Stomach (tissue), 19 donors: Measurements from ENCODE around the gene GAA. TPM values are rescaled to one million over a fixed set of nuclear protein-coding genes. Genes with fewer than 3 reads are reported as not detected.

Source experiments
- DNase-seq, 2 donors: peaks; one replicate each; pipeline versions ENCODE4 v3.0.0 to v3.0.0-alpha.2; 2013 to 2019
- H3K27ac ChIP-seq, 5 donors: fragments of 200-600 bp in 4 of 5; sonication (generic) in 4 of 5; one replicate each; pipeline ENCODE4 v1.5.1; 2013 to 2019; ENCODE audit warnings: mild to moderate bottlenecking in 1 of 5, moderate library complexity in 1 of 5
- H3K27me3 ChIP-seq, 3 donors: fragments of 200-600 bp; sonication (generic); one replicate each; pipeline ENCODE4 v1.5.1; 2017 to 2019; ENCODE audit warnings: mixed run types in 1 of 3
- H3K36me3 ChIP-seq, 4 donors: fragments of 200-600 bp; sonication (generic); 1 replicate in 3 of 4; 2 replicates in 1 of 4; pipeline ENCODE4 v1.5.1; 2016 to 2019
- H3K4me1 ChIP-seq, 4 donors: fragments of 200-600 bp; sonication (generic); one replicate each; pipeline ENCODE4 v1.5.1; 2016 to 2019
- H3K4me3 ChIP-seq, 4 donors: fragments of 200-600 bp; sonication (generic) in 3 of 4; one replicate each; pipeline ENCODE4 v1.5.1; 2016 to 2019; ENCODE audit warnings: mild to moderate bottlenecking in 1 of 4
- H3K9me3 ChIP-seq, 4 donors: fragments of 200-600 bp; sonication (generic); one replicate each; pipeline ENCODE4 v1.5.1; 2016 to 2019
- CTCF ChIP-seq, 7 experiments: fragments of 450-650 bp in 4 of 7; fragments of 200-600 bp in 3 of 7; sonication (generic) in 3 of 7; IDR thresholded peaks; one replicate each; pipeline ENCODE4 v1.5.1; 2016 to 2019; ENCODE audit warnings: antibody characterized with exemption in 7 of 7, control low read depth in 2 of 7, mild to moderate bottlenecking in 1 of 7
- EP300 ChIP-seq: sonication (generic); formaldehyde crosslinking; IDR thresholded peaks from one replicate; pipeline ENCODE4 v1.6.1; 2017; ENCODE audit warnings: antibody characterized with exemption
- POLR2A ChIP-seq, 4 donors: fragments of 450-650 bp; IDR thresholded peaks; one replicate each; pipeline ENCODE4 v1.6.1; 2016; ENCODE audit warnings: antibody characterized with exemption in 4 of 4, control low read depth in 2 of 4, mild to moderate bottlenecking in 1 of 4, moderate library complexity in 1 of 4
- POLR2AphosphoS5 ChIP-seq, 3 donors: sonication (generic); formaldehyde crosslinking; IDR thresholded peaks; one replicate each; pipeline ENCODE4 v1.6.1; 2016; ENCODE audit warnings: antibody characterized with exemption in 3 of 3
- WGBS, 5 donors: extraction: QIAGEN DNeasy Blood & Tissue Kit in 3 of 5; methylation state at CpG; one replicate each; pipeline versions ENCODE4 v1.1.5 to v1.1.7; 2013 to 2018; 5-methylcytosine and 5-hydroxymethylcytosine counted together
- intact Hi-C: fragments of 100-400 bp; cut with DNase I; formaldehyde crosslinking; loops from one replicate; pipeline ENCODE4 v1.15.1; 2023; ENCODE audit warnings: low total_unique reads
- long read RNA-seq, 10 donors: transcript quantifications; one replicate each; lab custom pipeline, GENCODE V29; 2026
- polyA plus RNA-seq, 3 donors: library from polyadenylated mRNA; stranded (reverse); fragments of 200-250 nt; gene quantifications; one replicate each; pipeline ENCODE4 v1.2.3, GENCODE V29; 2013
- total RNA-seq, 5 donors: library from RNA; depleted of rRNA; stranded (reverse); fragments of >200 nt; gene quantifications; one replicate each; pipeline versions ENCODE4 v1.1.0 to v1.2.3, GENCODE V29; 2014 to 2016
- donor health status: healthy with polysubstance abuse.
- donor health status: Bipolar disorder and iron deficiency.
- donor health status: healthy.

GAA gene
- total RNA-seq (10 to 100 TPM; 15.2 to 63.4 (median 27.2) TPM), polyA plus RNA-seq (10 to 100 TPM in 2 of 3 donors, 1 to 10 TPM in 1; 9.6 to 22.2 (median 21.4) TPM)
- long read RNA-seq, donor 1: 0 reads
- long read RNA-seq, donor 2, partial matches to known transcripts: 0 of 2 reads
- long read RNA-seq, donor 2, other reads (novel, unspliced or antisense): 0 of 2 reads
- long read RNA-seq, donor 3: 0 reads
- long read RNA-seq, donor 4: 0 reads
- long read RNA-seq, donor 5, partial matches to known transcripts: 13 of 20 reads
- long read RNA-seq, donor 5, other reads (novel, unspliced or antisense): 0 of 20 reads
- long read RNA-seq, donor 6, partial matches to known transcripts: 21 of 27 reads
- long read RNA-seq, donor 6, other reads (novel, unspliced or antisense): 0 of 27 reads
- long read RNA-seq, donor 7, partial matches to known transcripts: 12 of 19 reads
- long read RNA-seq, donor 7, other reads (novel, unspliced or antisense): 0 of 19 reads
- long read RNA-seq, donor 8, partial matches to known transcripts: 0 of 2 reads
- long read RNA-seq, donor 8, other reads (novel, unspliced or antisense): 0 of 2 reads
- long read RNA-seq, donor 9: 0 reads
- long read RNA-seq, donor 10, partial matches to known transcripts: 0 of 2 reads
- long read RNA-seq, donor 10, other reads (novel, unspliced or antisense): 0 of 2 reads

- WGBS, 5 donors: 0 to 1% (median 1%) methylated on average over 24 to 114 of the region's 114 CpGs
- peak within 1 kb of the TSS; percentile 67 to 79 (median 71) for H3K4me3 ChIP-seq
- peaks cover 0 to under 1% (median 0%) of the 10 kb centered on the region in 4 donors for H3K36me3 ChIP-seq
- no peaks in the 10 kb centered on the region for H3K27me3 ChIP-seq
- H3K27ac ChIP-seq: peak within 1 kb of the TSS; percentile 78 to 90 (median 88)
- DNase-seq: peak; percentile 87 to 97
- H3K4me1 ChIP-seq: peaks cover 7 to 30% (median 13%) of the 10 kb centered on the region in 4 donors
- TF ChIP-seq EP300: no peak
- TF ChIP-seq POLR2AphosphoS5 (IDR thresholded peaks at IDR 0.05): peak; percentile 22 to 65 (median 60)
- TF ChIP-seq POLR2A (IDR thresholded peaks at IDR 0.05): no peak
- TF ChIP-seq CTCF (IDR thresholded peaks at IDR 0.05): peak in 4 of 7 experiments; percentile 61 to 96 (median 85)
- intact Hi-C loops: no loop called here
- no peaks in the 10 kb centered on the region for H3K9me3 ChIP-seq
Observed at GRCh38 chr17:80101011-80101945, at the start of gene GAA. TSS of gene GAA (plus strand) at chr17:80101581. CDS start at chr17:80104587, 3,006 bp downstream.

DNA sequence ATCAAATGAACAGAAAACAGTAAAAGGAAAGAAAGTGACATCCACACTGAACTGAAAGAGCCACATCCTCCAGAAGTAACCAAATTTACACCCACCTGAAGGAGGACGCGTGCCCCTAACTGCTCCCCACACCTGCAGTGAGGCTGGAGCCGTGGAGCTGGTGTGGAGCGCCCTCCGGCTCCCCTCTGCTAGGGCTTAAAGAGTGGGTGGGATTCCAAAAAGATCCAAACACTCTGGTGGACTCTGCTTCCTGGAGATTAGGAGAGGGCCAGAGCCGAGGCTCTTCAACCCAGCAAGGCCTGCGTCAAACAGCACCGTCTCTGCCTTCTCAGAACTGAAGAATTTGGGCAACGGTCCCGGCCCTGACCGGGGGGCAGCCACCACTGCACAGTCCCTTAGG is 49.7 kb upstream of the GAA start:
- intact Hi-C loops: no loop called here
- Histone ChIP-seq H3K36me3 (peaks cover 0 to 16% (median 7%) of the 10 kb centered on the region in 4 donors), H3K4me1 (peaks cover 0 to 7% (median 0%) of the 10 kb centered on the region in 4 donors), H3K27me3 (no peaks in the 10 kb centered on the region), H3K4me3 (no peak overlapping the region), H3K9me3 (no peaks in the 10 kb centered on the region), H3K27ac (no peak overlapping the region)
- TF ChIP-seq POLR2AphosphoS5 (IDR thresholded peaks at IDR 0.05): no peak
- TF ChIP-seq EP300: no peak
- TF ChIP-seq CTCF (IDR thresholded peaks at IDR 0.05): no peak
- TF ChIP-seq POLR2A (IDR thresholded peaks at IDR 0.05): no peak
- no peak for DNase-seq
- 90 to 95% (median 93%) methylated on average over 11 of the region's 11 CpGs for WGBS, 5 donors

DNA sequence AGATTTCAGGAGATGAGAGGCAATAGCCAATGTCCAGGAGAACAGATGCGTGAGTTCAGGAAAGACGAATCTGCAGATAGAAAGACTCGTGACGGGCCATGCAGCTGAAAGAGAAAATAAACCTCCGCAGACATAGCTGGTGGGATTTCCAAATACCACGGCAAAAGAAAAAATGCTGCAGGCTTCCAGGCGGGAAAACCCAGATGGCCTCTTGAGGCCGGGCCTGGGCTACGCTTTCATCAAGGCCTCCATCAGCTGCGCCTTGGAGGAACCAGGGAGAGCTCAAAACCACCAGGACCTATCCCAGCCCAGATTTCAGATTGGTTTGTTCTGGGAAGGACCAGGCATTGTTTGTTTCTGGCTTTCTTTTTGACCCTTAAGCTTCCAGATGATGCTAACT is 48.3 kb upstream of the GAA start:
- Histone ChIP-seq H3K36me3 (peaks cover 0 to 17% (median 7%) of the 10 kb centered on the region in 4 donors), H3K27ac (peak overlapping the region in 2 of 5 donors; percentile 11 to 48), H3K9me3 (no peaks in the 10 kb centered on the region), H3K4me1 (peaks cover 0 to 7% (median 0%) of the 10 kb centered on the region in 4 donors), H3K27me3 (no peaks in the 10 kb centered on the region), H3K4me3 (no peak overlapping the region)
- WGBS, 5 donors: 74 to 86% (median 84%) methylated on average over 10 of the region's 10 CpGs
- peak in 1 of 2 donors; percentile 48 for DNase-seq
- intact Hi-C loops: no loop called here
- TF ChIP-seq EP300: no peak
- TF ChIP-seq POLR2A (IDR thresholded peaks at IDR 0.05): no peak
- no peak for TF ChIP-seq CTCF (IDR thresholded peaks at IDR 0.05)

GRCh38 chr17:80055597-80055996 is 45.8 kb upstream of the GAA start:
- Histone ChIP-seq H3K27me3 (no peaks in the 10 kb centered on the region), H3K9me3 (no peaks in the 10 kb centered on the region), H3K27ac (no peak overlapping the region), H3K36me3 (peaks cover 3 to 17% (median 8%) of the 10 kb centered on the region in 4 donors), H3K4me3 (no peak overlapping the region), H3K4me1 (peaks cover 0 to 7% (median 0%) of the 10 kb centered on the region in 4 donors)
- intact Hi-C loops: no loop called here
- TF ChIP-seq EP300 (no peak), CTCF (IDR thresholded peaks at IDR 0.05) (no peak), POLR2AphosphoS5 (IDR thresholded peaks at IDR 0.05) (no peak), POLR2A (IDR thresholded peaks at IDR 0.05) (no peak)
- DNase-seq: no peak
- WGBS, 5 donors: 87 to 93% (median 89%) methylated on average over 9 of the region's 9 CpGs
